Loucy (cell line): Measurements from ENCODE around the gene GDAP1L1.

ENCODE experiments used
- H2AFZ ChIP-seq: fragments of 200-600 bp; sonication (generic); 2 replicates; pipeline ENCODE4 v1.6.0; 2016; ENCODE audit warnings: antibody characterized with exemption, mild to moderate bottlenecking, low read length, moderate library complexity
- H3F3A ChIP-seq: fragments of 200-600 bp; 2 replicates; pipeline ENCODE4 v1.6.0; 2016; ENCODE audit warnings: antibody characterized with exemption, low read depth, mild to moderate bottlenecking
- H3K27me3 ChIP-seq: fragments of 200-600 bp; sonication (generic); 2 replicates; pipeline ENCODE4 v1.6.1; 2014; ENCODE audit warnings: low read length, mild to moderate bottlenecking; ENCODE audit not compliant: insufficient read depth, poor library complexity, severe bottlenecking
- H3K36me3 ChIP-seq: fragments of 200-600 bp; sonication (generic); 2 replicates; pipeline ENCODE4 v1.6.1; 2016; ENCODE audit warnings: low read length; ENCODE audit not compliant: insufficient read depth
- H3K4me1 ChIP-seq: fragments of 200-600 bp; sonication (generic); 2 replicates; pipeline ENCODE4 v1.5.1; 2014; ENCODE audit warnings: low read length, mild to moderate bottlenecking; ENCODE audit not compliant: insufficient read depth, poor library complexity, severe bottlenecking
- H3K4me2 ChIP-seq: fragments of 200-600 bp; sonication (generic); 2 replicates; pipeline ENCODE4 v1.6.0; 2014; ENCODE audit warnings: antibody characterized with exemption, low read length, low read depth, mild to moderate bottlenecking; ENCODE audit not compliant: poor library complexity, severe bottlenecking
- H3K4me3 ChIP-seq: fragments of 200-600 bp; sonication (generic); 2 replicates; pipeline ENCODE4 v1.5.1; 2014; ENCODE audit warnings: low read length, mild to moderate bottlenecking, mixed read lengths; ENCODE audit not compliant: poor library complexity, severe bottlenecking
- H3K79me2 ChIP-seq: fragments of 200-600 bp; sonication (generic); 2 replicates; pipeline ENCODE4 v1.6.1; 2014; ENCODE audit warnings: low read length; ENCODE audit not compliant: insufficient read depth
- H3K9ac ChIP-seq: fragments of 200-600 bp; sonication (generic); 2 replicates; pipeline ENCODE4 v1.6.0; 2014; ENCODE audit warnings: mild to moderate bottlenecking, low read depth, low read length, moderate library complexity; ENCODE audit not compliant: poor library complexity, severe bottlenecking
- H3K9me2 ChIP-seq: fragments of 200-600 bp; sonication (generic); replicated peaks from 2 replicates; pipeline ENCODE4 v1.6.1; 2016; ENCODE audit warnings: low read depth, low read length, mixed read lengths
- H3K9me3 ChIP-seq: fragments of 200-600 bp; sonication (generic); 2 replicates; pipeline ENCODE4 v1.6.1; 2014; ENCODE audit warnings: mild to moderate bottlenecking, antibody characterized with exemption, low read length, low read depth; ENCODE audit not compliant: insufficient read depth
- H4K20me1 ChIP-seq: fragments of 200-600 bp; sonication (generic); 2 replicates; pipeline ENCODE4 v1.6.0; 2014; ENCODE audit warnings: antibody characterized with exemption, low read length, mild to moderate bottlenecking; ENCODE audit not compliant: insufficient read depth, poor library complexity, severe bottlenecking
- CTCF ChIP-seq: fragments of 200-600 bp; sonication (generic); conservative IDR thresholded peaks from 2 replicates; pipeline ENCODE4 v1.5.1; 2014; ENCODE audit warnings: mild to moderate bottlenecking, antibody characterized with exemption, low read length
- EZH2phosphoT487 ChIP-seq: fragments of 200-600 bp; IDR thresholded peaks from 2 replicates; pipeline ENCODE4 v1.6.1; 2018; ENCODE audit warnings: antibody characterized with exemption, mild to moderate bottlenecking, moderate library complexity, borderline replicate concordance

GDAP1L1 gene

GRCh38 chr20:44217342-44218092 lies 29.6 kb upstream of the GDAP1L1 start:
- no peaks in the 10 kb centered on the region for H3K9me2 ChIP-seq
- H3K36me3 ChIP-seq = no peaks in the 10 kb centered on the region
- peak overlapping the region; percentile 91 for H3K4me2 ChIP-seq
- H3K79me2 ChIP-seq = no peaks in the 10 kb centered on the region
- H3K4me1 ChIP-seq = peaks cover 24% of the 10 kb centered on the region
- peaks cover 6% of the 10 kb centered on the region; the same call in 1 of the 2 replicates for H3F3A ChIP-seq
- H2AFZ ChIP-seq = peak overlapping the region; percentile 66
- no peaks in the 10 kb centered on the region for H4K20me1 ChIP-seq
- no peaks in the 10 kb centered on the region for H3K9me3 ChIP-seq
- H3K27me3 ChIP-seq = no peaks in the 10 kb centered on the region
- H3K4me3 ChIP-seq = peak overlapping the region; percentile 70
- TF ChIP-seq CTCF (peak; percentile 100), EZH2phosphoT487 (no peak)
- H3K9ac ChIP-seq = peak overlapping the region; percentile 55

- Histone ChIP-seq H4K20me1 (no peaks in the 10 kb centered on the region), H3K9me2 (no peaks in the 10 kb centered on the region), H3K79me2 (no peaks in the 10 kb centered on the region), H3K4me3 (peak overlapping the region; percentile 70), H2AFZ (no peak overlapping the region), H3K9me3 (no peaks in the 10 kb centered on the region), H3F3A (peaks cover 6% of the 10 kb centered on the region; the same call in 1 of the 2 replicates), H3K27me3 (no peaks in the 10 kb centered on the region), H3K4me1 (peaks cover 24% of the 10 kb centered on the region), H3K36me3 (no peaks in the 10 kb centered on the region), H3K4me2 (peak overlapping the region; percentile 91), H3K9ac (peak overlapping the region; percentile 55)
- TF ChIP-seq CTCF (no peak), EZH2phosphoT487 (no peak)
These were observed 28.7 kb upstream of the GDAP1L1 start for GRCh38 chr20:44218446-44218845.

GRCh38 chr20:44219170-44219730 lies 27.9 kb upstream of the GDAP1L1 start:
- H3K4me1 ChIP-seq = peaks cover 24% of the 10 kb centered on the region
- H3K9ac ChIP-seq = no peak overlapping the region
- no peaks in the 10 kb centered on the region for H3K9me2 ChIP-seq
- H3K79me2 ChIP-seq = no peaks in the 10 kb centered on the region
- TF ChIP-seq CTCF = no peak
- no peak for TF ChIP-seq EZH2phosphoT487
- H3K36me3 ChIP-seq = no peaks in the 10 kb centered on the region
- peak overlapping the region; percentile 91 for H3K4me2 ChIP-seq
- H4K20me1 ChIP-seq = no peaks in the 10 kb centered on the region
- H2AFZ ChIP-seq = no peak overlapping the region
- H3F3A ChIP-seq = peaks cover 6% of the 10 kb centered on the region; the same call in 1 of the 2 replicates
- H3K9me3 ChIP-seq = no peaks in the 10 kb centered on the region
- no peaks in the 10 kb centered on the region for H3K27me3 ChIP-seq
- no peak overlapping the region for H3K4me3 ChIP-seq
